Breast epithelium (tissue), 3 donors: ENCODE data around the gene PRKCE.

Source experiments
- POLR2AphosphoS5 ChIP-seq, 3 donors: sonication (generic); formaldehyde crosslinking; IDR thresholded peaks; one replicate each; pipeline ENCODE4 v1.6.1; 2017; ENCODE audit warnings: antibody characterized with exemption in 3 of 3
- TF ChIP-seq, protein P1 (sequence below), 3 donors: fragments of 450-650 bp; IDR thresholded peaks; one replicate each; pipeline ENCODE4 v1.5.1; 2016 to 2017; ENCODE audit warnings: antibody characterized with exemption in 3 of 3, mild to moderate bottlenecking in 3 of 3, moderate library complexity in 3 of 3

- TF ChIP-seq, protein P1, sequence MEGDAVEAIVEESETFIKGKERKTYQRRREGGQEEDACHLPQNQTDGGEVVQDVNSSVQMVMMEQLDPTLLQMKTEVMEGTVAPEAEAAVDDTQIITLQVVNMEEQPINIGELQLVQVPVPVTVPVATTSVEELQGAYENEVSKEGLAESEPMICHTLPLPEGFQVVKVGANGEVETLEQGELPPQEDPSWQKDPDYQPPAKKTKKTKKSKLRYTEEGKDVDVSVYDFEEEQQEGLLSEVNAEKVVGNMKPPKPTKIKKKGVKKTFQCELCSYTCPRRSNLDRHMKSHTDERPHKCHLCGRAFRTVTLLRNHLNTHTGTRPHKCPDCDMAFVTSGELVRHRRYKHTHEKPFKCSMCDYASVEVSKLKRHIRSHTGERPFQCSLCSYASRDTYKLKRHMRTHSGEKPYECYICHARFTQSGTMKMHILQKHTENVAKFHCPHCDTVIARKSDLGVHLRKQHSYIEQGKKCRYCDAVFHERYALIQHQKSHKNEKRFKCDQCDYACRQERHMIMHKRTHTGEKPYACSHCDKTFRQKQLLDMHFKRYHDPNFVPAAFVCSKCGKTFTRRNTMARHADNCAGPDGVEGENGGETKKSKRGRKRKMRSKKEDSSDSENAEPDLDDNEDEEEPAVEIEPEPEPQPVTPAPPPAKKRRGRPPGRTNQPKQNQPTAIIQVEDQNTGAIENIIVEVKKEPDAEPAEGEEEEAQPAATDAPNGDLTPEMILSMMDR (IDR thresholded peaks at IDR 0.05): no peak
- TF ChIP-seq POLR2AphosphoS5 (IDR thresholded peaks at IDR 0.05): no peak
These were observed 81.0 kb downstream of the PRKCE start for GRCh38 chr2:45732436-45732835.
